Fibroblast of the aortic adventitia (primary cell): ENCODE data around the gene NAAA. TPM values are rescaled to one million over a fixed set of nuclear protein-coding genes. Genes with fewer than 3 reads are reported as not detected.
"Not testable (repeated sequence)": the region's sequence is repeated elsewhere in the genome, so short reads cannot be mapped to it uniquely, and the experiment has no call there.

Source experiments
- DNase-seq: peaks from one replicate; pipeline ENCODE4 v3.0.0-alpha.2; 2010; ENCODE audit warnings: low read depth
- H3K4me3 ChIP-seq: 2 replicates; pipeline ENCODE4 v1.5.1; 2011; ENCODE audit warnings: low read depth, mild to moderate bottlenecking, control low read depth, low read length, moderate library complexity
- CTCF ChIP-seq: IDR thresholded peaks from 2 replicates; pipeline ENCODE4 v1.5.1; 2011; ENCODE audit warnings: mild to moderate bottlenecking, low read length, control low read depth, inconsistent platforms; ENCODE audit not compliant: insufficient read depth
- total RNA-seq: library from RNA; depleted of rRNA; stranded (reverse); fragments of >200 nt; gene quantifications from 2 replicates; pipeline ENCODE4 v1.2.3, GENCODE V29; 2012; ENCODE audit warnings: low replicate concordance

NAAA gene
- total RNA-seq, 1 donor = 46.1 TPM

GRCh38 chr4:75963558-75963957 lies 22.7 kb upstream of the NAAA start:
- TF ChIP-seq CTCF = no peak
- no peak for DNase-seq
- H3K4me3 ChIP-seq = no peak overlapping the region

- not testable (repeated sequence) for DNase-seq, H3K4me3 ChIP-seq
Observed at GRCh38 chr4:75962072-75962471, 21.3 kb upstream of the NAAA start.

- not testable (repeated sequence) for DNase-seq, H3K4me3 ChIP-seq
Observed at GRCh38 chr4:75958546-75958945, 17.7 kb upstream of the NAAA start.

- DNase-seq, H3K4me3 ChIP-seq: not testable (repeated sequence)
Observed at GRCh38 chr4:75954811-75955210, 14.0 kb upstream of the NAAA start.

GRCh38 chr4:75953509-75953908 lies 12.7 kb upstream of the NAAA start:
- TF ChIP-seq CTCF = no peak
- no peak for DNase-seq
- H3K4me3 ChIP-seq = no peak overlapping the region

- no peak overlapping the region for H3K4me3 ChIP-seq
- no peak for TF ChIP-seq CTCF
- no peak for DNase-seq
Observed at GRCh38 chr4:75950213-75950815, 9.5 kb upstream of the NAAA start.

- H3K4me3 ChIP-seq = no peak overlapping the region
- no peak for TF ChIP-seq CTCF
- no peak for DNase-seq
Observed at GRCh38 chr4:75948822-75949444, 8.1 kb upstream of the NAAA start.

GRCh38 chr4:75939890-75940691 lies 722 bp downstream of the NAAA start:
- TF ChIP-seq CTCF = no peak
- peak overlapping the region; percentile 82 for H3K4me3 ChIP-seq
- DNase-seq = peak; percentile 45
